Esophagus squamous epithelium (tissue), 4 donors: ENCODE data around the gene EPHA4.

ENCODE experiments used
- CTCF ChIP-seq, 6 experiments: fragments of 450-650 bp in 4 of 6; fragments of 200-600 bp in 2 of 6; sonication (generic) in 2 of 6; IDR thresholded peaks; one replicate each; pipeline ENCODE4 v1.5.1; 2016 to 2019; ENCODE audit warnings: antibody characterized with exemption in 6 of 6, mild to moderate bottlenecking in 4 of 6, moderate library complexity in 4 of 6
- POLR2A ChIP-seq, 4 donors: fragments of 450-650 bp; IDR thresholded peaks; one replicate each; pipeline ENCODE4 v1.6.1; 2017; ENCODE audit warnings: antibody characterized with exemption in 4 of 4, mild to moderate bottlenecking in 4 of 4, moderate library complexity in 3 of 4

- TF ChIP-seq CTCF (IDR thresholded peaks at IDR 0.05), result no peak
- TF ChIP-seq POLR2A (IDR thresholded peaks at IDR 0.05), result no peak
These were observed 149.4 kb downstream of the EPHA4 start for GRCh38 chr2:221422516-221423209.
